K562 (cell line): ENCODE data around the gene PTPRT. TPM values are rescaled to one million over a fixed set of nuclear protein-coding genes. Genes with fewer than 3 reads are reported as not detected.

ENCODE experiments used
- ATAC-seq: fragments of 200-7000 bp; cut with Tn5 transposase; 3 replicates; pipeline ENCODE4 v1.9.1; 2020; ENCODE audit warnings: moderate library complexity
- BruUV-seq: library from RNA; stranded (reverse); fragments of 400-500 nt; replicated peaks from 2 replicates; lab custom pipeline; 2021; lab: Mats Ljungman, UMichigan
- CTCF ChIA-PET: fragments of 300-600 bp; formaldehyde crosslinking; extraction: SDS; loops from one replicate; lab custom pipeline; 2021; ENCODE audit warnings: low intra/inter-chr PET ratio; lab: Yijun Ruan, JAX
- POLR2A ChIA-PET: fragments of 300-600, 350-650 bp; sonication (Branson Sonifier 250); formaldehyde crosslinking; extraction: SDS; loops from one replicate; lab custom pipeline; 2021; ENCODE audit warnings: antibody characterized with exemption, inconsistent platforms; lab: Yijun Ruan, JAX
- DNase-seq, 4 experiments: peaks; one replicate each; pipeline versions ENCODE4 v3.0.0 to v3.0.0-alpha.2; 2011 to 2018; ENCODE audit warnings: low spot score in 3 of 4, mixed read lengths in 3 of 4; ENCODE audit errors: extremely low read depth in 1 of 4
- FAIRE-seq: peaks from 2 replicates; lab custom pipeline; 2011; peaks lifted over from hg19 to GRCh38; lab: Jason Lieb, UNC
- H2AFZ ChIP-seq: 2 replicates; pipeline ENCODE4 v1.6.0; 2011; ENCODE audit warnings: low read depth, low read length, control low read depth, inconsistent platforms
- H3K27ac ChIP-seq: fragments of 200-600 bp; 3 replicates; pipeline ENCODE4 v1.8.0; 2011; ENCODE audit warnings: low read depth, mild to moderate bottlenecking, control low read depth, inconsistent platforms, low read length, moderate library complexity, mixed read lengths; ENCODE audit errors: extremely low read depth
- H3K27me3 ChIP-seq, 2 experiments: fragments of 300-600 bp in 1 of 2; 2 replicates in 1 of 2; 3 replicates in 1 of 2; pipeline versions ENCODE4 v1.6.0 to v1.8.0; 2011; ENCODE audit warnings: inconsistent platforms in 2 of 2, low read length in 2 of 2, mild to moderate bottlenecking in 1 of 2, mixed read lengths in 1 of 2, moderate library complexity in 1 of 2; ENCODE audit not compliant: control insufficient read depth in 2 of 2, insufficient read depth in 2 of 2
- H3K36me3 ChIP-seq: fragments of 300-600 bp; 3 replicates; pipeline ENCODE4 v1.8.0; 2011; ENCODE audit warnings: mild to moderate bottlenecking, low read length, inconsistent platforms; ENCODE audit not compliant: control insufficient read depth, insufficient read depth
- H3K4me1 ChIP-seq, 2 experiments: fragments of 200-600 bp in 1 of 2; replicated peaks in 1 of 2; 2 replicates in 1 of 2; 3 replicates in 1 of 2; pipeline versions ENCODE4 v1.5.1 to v1.8.0; 2011; ENCODE audit warnings: inconsistent platforms in 2 of 2, low read length in 2 of 2, mild to moderate bottlenecking in 1 of 2, mixed read lengths in 1 of 2, moderate library complexity in 1 of 2; ENCODE audit not compliant: control insufficient read depth in 2 of 2, insufficient read depth in 2 of 2
- H3K4me2 ChIP-seq: 2 replicates; pipeline ENCODE4 v1.6.1; 2011; ENCODE audit warnings: low read length, control low read depth, inconsistent platforms, mixed read lengths; ENCODE audit not compliant: insufficient read depth
- H3K4me3 ChIP-seq: fragments of 200-600 bp; sonication (generic), shearing (Covaris generic); 2 replicates; pipeline ENCODE4 v1.5.1; 2016; ENCODE audit warnings: control low read depth, inconsistent platforms
- H3K79me2 ChIP-seq: fragments of 200-600 bp; 3 replicates; pipeline ENCODE4 v1.8.0; 2011; ENCODE audit warnings: low read length, inconsistent platforms; ENCODE audit not compliant: control insufficient read depth, insufficient read depth
- H3K9ac ChIP-seq, 2 experiments: 2 replicates each; pipeline versions ENCODE4 v1.6.0 to v1.6.1; 2011; ENCODE audit warnings: low read depth in 2 of 2, low read length in 2 of 2, control low read depth in 1 of 2, inconsistent platforms in 1 of 2, mild to moderate bottlenecking in 1 of 2, mixed read lengths in 1 of 2; ENCODE audit not compliant: insufficient read depth in 1 of 2
- H3K9me1 ChIP-seq: one replicate; pipeline ENCODE4 v1.6.0; 2011; ENCODE audit warnings: inconsistent platforms, mild to moderate bottlenecking, low read length, moderate library complexity; ENCODE audit not compliant: control insufficient read depth, insufficient read depth
- H3K9me3 ChIP-seq: replicated peaks from 2 replicates; pipeline ENCODE4 v1.5.1; 2011; ENCODE audit warnings: low read depth, low read length, inconsistent platforms; ENCODE audit not compliant: control insufficient read depth, insufficient read depth
- H4K20me1 ChIP-seq: replicated peaks from 2 replicates; pipeline ENCODE4 v1.6.1; 2011; ENCODE audit warnings: low read length, inconsistent platforms, mixed read lengths; ENCODE audit not compliant: control insufficient read depth, insufficient read depth
- DNMT1 ChIP-seq: fragments of 450-650 bp; IDR thresholded peaks from 2 replicates; pipeline ENCODE4 v1.6.1; 2016; ENCODE audit warnings: antibody characterized with exemption, mild to moderate bottlenecking
- HEY1 ChIP-seq: fragments of 250-450 bp; sonication (Bioruptor Pico); IDR thresholded peaks from 2 replicates; pipeline ENCODE4 v1.5.0; 2020; ENCODE audit warnings: mild to moderate bottlenecking, moderate library complexity, borderline replicate concordance
- MTA1 ChIP-seq: fragments of 450-650 bp; IDR thresholded peaks from 2 replicates; pipeline ENCODE4 v1.6.1; 2017; ENCODE audit warnings: borderline replicate concordance
- NRF1 ChIP-seq, 2 experiments: fragments of 450-650 bp; IDR thresholded peaks in 1 of 2; conservative IDR thresholded peaks in 1 of 2; 2 replicates each; pipeline ENCODE4 v1.6.1; 2014; ENCODE audit warnings: mild to moderate bottlenecking in 2 of 2
- PRPF4 ChIP-seq: fragments of 200-400 bp; formaldehyde crosslinking; IDR thresholded peaks from one replicate; pipeline ENCODE4 v1.6.1; 2017; ENCODE audit warnings: low read length, low read depth, mild to moderate bottlenecking; ENCODE audit not compliant: insufficient read depth, poor library complexity, severe bottlenecking
- SMAD2 ChIP-seq: fragments of 150-350 bp; IDR thresholded peaks from 2 replicates; pipeline ENCODE4 v1.6.1; 2014; ENCODE audit warnings: low read depth, mild to moderate bottlenecking, low read length
- TARDBP ChIP-seq: fragments of 450-650 bp; IDR thresholded peaks from 2 replicates; pipeline ENCODE4 v1.6.1; 2016
- TBP ChIP-seq: optimal IDR thresholded peaks from 2 replicates; pipeline ENCODE3; 2011; ENCODE audit warnings: low read depth, low read length, improper control_type of control experiment
- ZNF766 ChIP-seq: fragments of 200-800 bp; sonication (Bioruptor generic); conservative IDR thresholded peaks from 2 replicates; pipeline ENCODE4 v1.6.1; 2016; ENCODE audit warnings: missing genetic modification characterization, missing compliant biosample characterization
- WGBS: fragments of 100-300 bp; shearing (Covaris generic); methylation state at CpG from one replicate; pipeline ENCODE4 v1.1.6; 2016; ENCODE audit warnings: low coverage, mixed read lengths; ENCODE audit not compliant: insufficient coverage; ENCODE audit errors: missing lambda C conversion rate; 5-methylcytosine and 5-hydroxymethylcytosine counted together
- in situ Hi-C: fragments of 300-500 bp; cut with MboI; formaldehyde crosslinking; loops from 4 replicates; pipeline ENCODE4 v1.15.0; 2018; ENCODE audit warnings: inconsistent platforms, mixed read lengths
- intact Hi-C: fragments of 100-400 bp; cut with micrococcal nuclease; formaldehyde crosslinking; loops from 2 replicates; pipeline ENCODE4 v1.14.2; 2022
- polyA plus RNA-seq, 8 experiments: library from polyadenylated mRNA; depleted of rRNA in 4 of 8; stranded (reverse) in 5 of 8; unstranded in 3 of 8; fragments of >200 nt; fragmentation: Nextera tagmentation in 2 of 8; fragmentation: Illumina TruSeq in 1 of 8; extraction: Ambion mirVana in 2 of 8; extraction: Trizol in 1 of 8; gene quantifications; 2 replicates each; pipeline versions ENCODE4 v1.2.1 to v1.2.3, GENCODE V29; 2011 to 2014; ENCODE audit warnings: inconsistent platforms in 1 of 8, missing spikeins in 1 of 8
- total RNA-seq, 7 experiments: library from RNA; depleted of rRNA in 6 of 7; stranded (reverse); fragments of >200 nt in 6 of 7; fragmentation: Illumina TruSeq in 2 of 7; extraction: Trizol in 2 of 7; gene quantifications; 2 replicates each; pipeline versions ENCODE4 v1.2.1 to v1.2.3, GENCODE V29; 2011 to 2021; ENCODE audit warnings: low replicate concordance in 1 of 7
- TF ChIP-seq, protein P1 (sequence below): fragments of 250-450 bp; sonication (Bioruptor Pico); IDR thresholded peaks from 2 replicates; pipeline ENCODE4 v1.4.0; 2020; ENCODE audit warnings: borderline replicate concordance
- TF ChIP-seq, protein P2 (sequence below): fragments of 250-450 bp; sonication (Bioruptor Pico); IDR thresholded peaks from 2 replicates; pipeline ENCODE4 v1.8.0; 2021; ENCODE audit warnings: borderline replicate concordance, mild to moderate bottlenecking, moderate library complexity; ENCODE audit not compliant: poor library complexity, severe bottlenecking

The PTPRT gene
- total and polyA plus RNA-seq, 9 of the 15 experiments (the other 6 are each of a cell fraction or from before 2014, with no cell fraction given), result not detected

GRCh38 chr20:42085366-42085765 lies 1104.3 kb downstream of the PTPRT start (continued):
- no peak for TF ChIP-seq HEY1 (CRISPR knock-in tag)
- TF ChIP-seq, protein P1, sequence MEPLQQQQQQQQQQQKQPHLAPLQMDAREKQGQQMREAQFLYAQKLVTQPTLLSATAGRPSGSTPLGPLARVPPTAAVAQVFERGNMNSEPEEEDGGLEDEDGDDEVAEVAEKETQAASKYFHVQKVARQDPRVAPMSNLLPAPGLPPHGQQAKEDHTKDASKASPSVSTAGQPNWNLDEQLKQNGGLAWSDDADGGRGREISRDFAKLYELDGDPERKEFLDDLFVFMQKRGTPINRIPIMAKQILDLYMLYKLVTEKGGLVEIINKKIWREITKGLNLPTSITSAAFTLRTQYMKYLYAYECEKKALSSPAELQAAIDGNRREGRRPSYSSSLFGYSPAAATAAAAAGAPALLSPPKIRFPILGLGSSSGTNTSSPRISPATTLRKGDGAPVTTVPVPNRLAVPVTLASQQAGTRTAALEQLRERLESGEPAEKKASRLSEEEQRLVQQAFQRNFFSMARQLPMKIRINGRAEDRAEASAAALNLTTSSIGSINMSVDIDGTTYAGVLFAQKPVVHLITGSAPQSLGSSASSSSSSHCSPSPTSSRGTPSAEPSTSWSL (CRISPR knock-in tag), result no peak
- TF ChIP-seq NRF1 (conservative IDR thresholded peaks at IDR 0.05 in 1 of 2, IDR thresholded peaks at IDR 0.05 in 1 of 2), result no peak

- H3K9me3 ChIP-seq, result no peaks in the 10 kb centered on the region
- intact Hi-C loops, result no loop called here
- H3K27me3 ChIP-seq, result no peaks in the 10 kb centered on the region; a peak in 1 of 5 replicates
- FAIRE-seq (no peak), DNase-seq (no peak), ATAC-seq (no peak)
- H3K4me1 ChIP-seq, result no peaks in the 10 kb centered on the region
- in situ Hi-C loops, result no loop called here
- H3K4me3 ChIP-seq, result no peak overlapping the region
- 0% methylated on average over 1 of the region's 1 CpG for WGBS
- POLR2A ChIA-PET, result no interaction called here
- no peaks in the 10 kb centered on the region for H4K20me1 ChIP-seq
- peaks cover 4% of the 10 kb centered on the region for H3K9me1 ChIP-seq
- H2AFZ ChIP-seq, result no peak overlapping the region
- CTCF ChIA-PET, result no interaction called here
- no peaks in the 10 kb centered on the region for H3K36me3 ChIP-seq
- H3K9ac ChIP-seq, result no peak overlapping the region
- no peak overlapping the region for H3K27ac ChIP-seq
- no peak overlapping the region for H3K4me2 ChIP-seq
- no peak for TF ChIP-seq MTA1
- TF ChIP-seq, protein P2, sequence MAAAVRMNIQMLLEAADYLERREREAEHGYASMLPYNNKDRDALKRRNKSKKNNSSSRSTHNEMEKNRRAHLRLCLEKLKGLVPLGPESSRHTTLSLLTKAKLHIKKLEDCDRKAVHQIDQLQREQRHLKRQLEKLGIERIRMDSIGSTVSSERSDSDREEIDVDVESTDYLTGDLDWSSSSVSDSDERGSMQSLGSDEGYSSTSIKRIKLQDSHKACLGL (CRISPR knock-in tag), result no peak
- TF ChIP-seq ZNF766, result no peak
- no peak for TF ChIP-seq TBP
- no peak for TF ChIP-seq DNMT1
- no peak for TF ChIP-seq SMAD2
- no peak for TF ChIP-seq PRPF4
- no peak for TF ChIP-seq TARDBP
- BruUV-seq, result no TSS peak
- no peaks in the 10 kb centered on the region for H3K79me2 ChIP-seq
Observed at GRCh38 chr20:42083280-42083679, 1106.4 kb downstream of the PTPRT start.
